K562 (cell line): ENCODE data around the gene RAB26. TPM values are rescaled to one million over a fixed set of nuclear protein-coding genes. Genes with fewer than 3 reads are reported as not detected.
A peak's percentile ranks its signal among the peaks of the same experiment; 100 is the strongest.

Source experiments
- CBX5 ChIP-seq: IDR thresholded peaks from 2 replicates; pipeline ENCODE4 v1.6.1; 2014; ENCODE audit warnings: low read depth, borderline replicate concordance
- DIDO1 ChIP-seq: fragments of 450-650 bp; IDR thresholded peaks from 2 replicates; pipeline ENCODE4 v1.6.1; 2016; ENCODE audit warnings: low read depth, missing biosample characterization, missing genetic modification characterization
- FOXM1 ChIP-seq, 2 experiments: fragments of 450-650 bp in 1 of 2; sonication (generic) in 1 of 2; formaldehyde crosslinking in 1 of 2; IDR thresholded peaks; 2 replicates each; pipeline versions ENCODE4 v1.6.1 to v1.9.0; 2017 to 2022; ENCODE audit warnings: low read depth in 2 of 2, mild to moderate bottlenecking in 2 of 2, missing genetic modification reagents in 1 of 2, moderate library complexity in 1 of 2
- ILF3 ChIP-seq: fragments of 450-650 bp; IDR thresholded peaks from 2 replicates; pipeline ENCODE4 v1.6.1; 2018; ENCODE audit warnings: antibody characterized with exemption, mild to moderate bottlenecking, moderate library complexity, borderline replicate concordance
- IRF2 ChIP-seq: sonication (generic); formaldehyde crosslinking; IDR thresholded peaks from 2 replicates; pipeline ENCODE4 v1.8.1; 2022; ENCODE audit warnings: mild to moderate bottlenecking, missing genetic modification reagents
- JUND ChIP-seq, 2 experiments: IDR thresholded peaks; 2 replicates in 1 of 2; 3 replicates in 1 of 2; pipeline ENCODE4 v1.6.1; 2011; ENCODE audit warnings: borderline replicate concordance in 2 of 2, low read depth in 2 of 2, low read length in 2 of 2, improper control_type of control experiment in 1 of 2, missing biosample characterization in 1 of 2, missing genetic modification characterization in 1 of 2, missing genetic modification reagents in 1 of 2
- KLF16 ChIP-seq: IDR thresholded peaks from 2 replicates; pipeline ENCODE4 v1.6.1; 2016; ENCODE audit warnings: antibody characterized with exemption
- MYNN ChIP-seq, 2 experiments: sonication (generic); formaldehyde crosslinking in 1 of 2; IDR thresholded peaks; 2 replicates each; pipeline versions ENCODE4 v1.5.0 to v1.6.1; 2016 to 2020; ENCODE audit warnings: antibody characterized with exemption in 1 of 2, missing genetic modification reagents in 1 of 2
- NFE2 ChIP-seq: IDR thresholded peaks from 2 replicates; pipeline ENCODE4 v1.6.1; 2014; ENCODE audit warnings: antibody characterized with exemption, low read depth
- PML ChIP-seq: IDR thresholded peaks from 2 replicates; pipeline ENCODE4 v1.6.1; 2012; ENCODE audit warnings: low read length, inconsistent platforms
- POU5F1 ChIP-seq: fragments of 150-350 bp; IDR thresholded peaks from 2 replicates; pipeline ENCODE4 v1.6.1; 2014; ENCODE audit warnings: borderline replicate concordance, low read length, low read depth, mild to moderate bottlenecking; ENCODE audit not compliant: partially characterized antibody
- PTTG1 ChIP-seq: fragments of 450-650 bp; IDR thresholded peaks from 2 replicates; pipeline ENCODE4 v1.6.1; 2016; ENCODE audit warnings: low read depth, mild to moderate bottlenecking, missing genetic modification characterization, missing compliant biosample characterization
- RCOR1 ChIP-seq, 2 experiments: IDR thresholded peaks; 2 replicates each; pipeline ENCODE4 v1.6.1; 2012; ENCODE audit warnings: low read depth in 2 of 2, low read length in 2 of 2, borderline replicate concordance in 1 of 2, improper control_type of control experiment in 1 of 2
- TAF1 ChIP-seq: IDR thresholded peaks from 2 replicates; pipeline ENCODE4 v1.6.1; 2011; ENCODE audit warnings: mild to moderate bottlenecking, low read length, moderate library complexity; ENCODE audit not compliant: insufficient read depth, control insufficient read depth, severe bottlenecking; ENCODE audit errors: extremely low read depth
- TAF9B ChIP-seq: fragments of 450-650 bp; IDR thresholded peaks from 2 replicates; pipeline ENCODE4 v1.6.1; 2018; ENCODE audit warnings: mild to moderate bottlenecking; ENCODE audit not compliant: partially characterized antibody
- TOE1 ChIP-seq, 2 experiments: fragments of 450-650 bp in 1 of 2; sonication (generic) in 1 of 2; formaldehyde crosslinking in 1 of 2; IDR thresholded peaks; 2 replicates each; pipeline versions ENCODE4 v1.7.1 to v1.8.0; 2016 to 2022; ENCODE audit warnings: borderline replicate concordance in 2 of 2, mild to moderate bottlenecking in 2 of 2, antibody characterized with exemption in 1 of 2, inconsistent platforms in 1 of 2, low read depth in 1 of 2, missing genetic modification reagents in 1 of 2, moderate library complexity in 1 of 2
- ZNF282 ChIP-seq: sonication (generic); formaldehyde crosslinking; IDR thresholded peaks from 2 replicates; pipeline ENCODE4 v1.8.1; 2023; ENCODE audit warnings: missing genetic modification reagents
- polyA plus RNA-seq, 8 experiments: library from polyadenylated mRNA; depleted of rRNA in 4 of 8; stranded (reverse) in 5 of 8; unstranded in 3 of 8; fragments of >200 nt; fragmentation: Nextera tagmentation in 2 of 8; fragmentation: Illumina TruSeq in 1 of 8; extraction: Ambion mirVana in 2 of 8; extraction: Trizol in 1 of 8; gene quantifications; 2 replicates each; pipeline versions ENCODE4 v1.2.1 to v1.2.3, GENCODE V29; 2011 to 2014; ENCODE audit warnings: inconsistent platforms in 1 of 8, missing spikeins in 1 of 8
- total RNA-seq, 7 experiments: library from RNA; depleted of rRNA in 6 of 7; stranded (reverse); fragments of >200 nt in 6 of 7; fragmentation: Illumina TruSeq in 2 of 7; extraction: Trizol in 2 of 7; gene quantifications; 2 replicates each; pipeline versions ENCODE4 v1.2.1 to v1.2.3, GENCODE V29; 2011 to 2021; ENCODE audit warnings: low replicate concordance in 1 of 7
- TF ChIP-seq, protein P1 (sequence below): sonication (generic); formaldehyde crosslinking; IDR thresholded peaks from 2 replicates; pipeline ENCODE4 v1.8.1; 2023; ENCODE audit warnings: mild to moderate bottlenecking, missing genetic modification reagents
- TF ChIP-seq, protein P2 (sequence below), 3 experiments: fragments of 200-800 bp in 1 of 3; sonication (Bioruptor generic) in 1 of 3; sonication (generic) in 1 of 3; formaldehyde crosslinking in 1 of 3; IDR thresholded peaks; 2 replicates each; pipeline versions ENCODE4 v1.6.1 to v1.8.0; 2016 to 2022; ENCODE audit warnings: mild to moderate bottlenecking in 2 of 3, missing compliant biosample characterization in 2 of 3, missing genetic modification characterization in 2 of 3, missing genetic modification reagents in 1 of 3
- TF ChIP-seq, protein P3 (sequence below): fragments of 450-650 bp; formaldehyde crosslinking; IDR thresholded peaks from 2 replicates; pipeline ENCODE4 v1.4.0; 2022; ENCODE audit warnings: missing genetic modification characterization

Gene RAB26
- total and polyA plus RNA-seq, 9 of the 15 experiments (the other 6 are each of a cell fraction or from before 2014, with no cell fraction given) = 0.25 to 6.1 (median 2.1) TPM

DNA sequence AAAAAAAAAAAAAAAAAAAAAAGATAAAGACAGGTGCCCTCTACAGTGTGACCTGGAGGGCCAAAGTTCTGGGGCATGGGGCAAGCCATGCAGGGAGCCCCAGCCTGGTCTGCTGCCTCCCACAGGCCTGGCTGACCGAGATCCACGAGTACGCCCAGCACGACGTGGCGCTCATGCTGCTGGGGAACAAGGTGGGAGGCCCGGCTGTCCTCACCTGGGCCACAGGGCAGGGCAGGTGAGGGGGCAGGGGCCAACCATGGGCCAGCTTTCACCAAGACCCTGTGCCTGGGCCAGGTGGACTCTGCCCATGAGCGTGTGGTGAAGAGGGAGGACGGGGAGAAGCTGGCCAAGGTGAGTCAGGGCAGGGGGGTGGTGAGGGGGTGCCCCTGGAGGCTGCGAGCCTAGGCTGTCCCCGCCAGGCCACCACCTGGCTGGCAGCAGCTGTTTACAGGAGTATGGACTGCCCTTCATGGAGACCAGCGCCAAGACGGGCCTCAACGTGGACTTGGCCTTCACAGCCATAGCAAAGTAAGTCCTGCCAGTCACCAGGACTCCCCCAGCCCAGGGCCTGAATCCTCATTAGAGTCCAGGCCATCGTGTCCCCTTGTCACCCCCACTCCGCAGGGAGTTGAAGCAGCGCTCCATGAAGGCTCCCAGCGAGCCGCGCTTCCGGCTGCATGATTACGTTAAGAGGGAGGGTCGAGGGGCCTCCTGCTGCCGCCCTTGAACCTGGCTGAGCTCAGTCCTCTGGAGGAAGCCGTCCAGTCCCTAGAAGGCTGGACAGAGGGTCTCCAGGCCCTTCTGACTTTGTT lies 4.5 kb downstream of the RAB26 start (continued):
- TF ChIP-seq TOE1 (IDR thresholded peaks at IDR 0.05; ENCODE audit: borderline replicate concordance) (0 out of 2 replicates have a peak, but pooled peaks have one; percentile 16), TOE1 (CRISPR knock-in tag; IDR thresholded peaks at IDR 0.05; ENCODE audit: borderline replicate concordance, low read depth) (no peak; the same call in 1 of the 2 replicates), DIDO1 (tag) (no peak), PML (peak; percentile 20; the same call in 1 of the 2 replicates), MYNN (IDR thresholded peaks at IDR 0.05) (peak; percentile 69), MYNN (CRISPR knock-in tag; IDR thresholded peaks at IDR 0.05) (no peak), TAF9B (no peak), IRF2 (CRISPR knock-in tag) (no peak), RCOR1 (IDR thresholded peaks at IDR 0.05; ENCODE audit: borderline replicate concordance in 1 of 2, low read depth in 2 of 2, low read length in 2 of 2) (no peak), ILF3 (no peak), ZNF282 (CRISPR knock-in tag) (no peak), KLF16 (no peak), CBX5 (no peak), PTTG1 (tag) (no peak), TAF1 (peak; percentile 9), JUND (IDR thresholded peaks at IDR 0.05; ENCODE audit: borderline replicate concordance, low read depth, low read length) (no peak), JUND (tag; IDR thresholded peaks at IDR 0.05; ENCODE audit: borderline replicate concordance, low read depth, low read length) (no peak), NFE2 (no peak), POU5F1 (no peak), FOXM1 (IDR thresholded peaks at IDR 0.05; ENCODE audit: low read depth) (no peak), FOXM1 (CRISPR knock-in tag; IDR thresholded peaks at IDR 0.05; ENCODE audit: low read depth) (0 out of 2 replicates have a peak, but pooled peaks have one; percentile 18)
- TF ChIP-seq, protein P1, sequence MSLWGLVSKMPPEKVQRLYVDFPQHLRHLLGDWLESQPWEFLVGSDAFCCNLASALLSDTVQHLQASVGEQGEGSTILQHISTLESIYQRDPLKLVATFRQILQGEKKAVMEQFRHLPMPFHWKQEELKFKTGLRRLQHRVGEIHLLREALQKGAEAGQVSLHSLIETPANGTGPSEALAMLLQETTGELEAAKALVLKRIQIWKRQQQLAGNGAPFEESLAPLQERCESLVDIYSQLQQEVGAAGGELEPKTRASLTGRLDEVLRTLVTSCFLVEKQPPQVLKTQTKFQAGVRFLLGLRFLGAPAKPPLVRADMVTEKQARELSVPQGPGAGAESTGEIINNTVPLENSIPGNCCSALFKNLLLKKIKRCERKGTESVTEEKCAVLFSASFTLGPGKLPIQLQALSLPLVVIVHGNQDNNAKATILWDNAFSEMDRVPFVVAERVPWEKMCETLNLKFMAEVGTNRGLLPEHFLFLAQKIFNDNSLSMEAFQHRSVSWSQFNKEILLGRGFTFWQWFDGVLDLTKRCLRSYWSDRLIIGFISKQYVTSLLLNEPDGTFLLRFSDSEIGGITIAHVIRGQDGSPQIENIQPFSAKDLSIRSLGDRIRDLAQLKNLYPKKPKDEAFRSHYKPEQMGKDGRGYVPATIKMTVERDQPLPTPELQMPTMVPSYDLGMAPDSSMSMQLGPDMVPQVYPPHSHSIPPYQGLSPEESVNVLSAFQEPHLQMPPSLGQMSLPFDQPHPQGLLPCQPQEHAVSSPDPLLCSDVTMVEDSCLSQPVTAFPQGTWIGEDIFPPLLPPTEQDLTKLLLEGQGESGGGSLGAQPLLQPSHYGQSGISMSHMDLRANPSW (CRISPR knock-in tag) = no peak; the same call in 1 of the 2 replicates
- TF ChIP-seq, protein P2, sequence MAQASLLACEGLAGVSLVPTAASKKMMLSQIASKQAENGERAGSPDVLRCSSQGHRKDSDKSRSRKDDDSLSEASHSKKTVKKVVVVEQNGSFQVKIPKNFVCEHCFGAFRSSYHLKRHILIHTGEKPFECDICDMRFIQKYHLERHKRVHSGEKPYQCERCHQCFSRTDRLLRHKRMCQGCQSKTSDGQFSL (CRISPR knock-in tag; IDR thresholded peaks at IDR 0.05) = peak; percentile 74; the same call in 1 of the 2 replicates
- TF ChIP-seq, protein P2 (tag; IDR thresholded peaks at IDR 0.05) = no peak; a peak in 1 of 4 replicates
- TF ChIP-seq, protein P3, sequence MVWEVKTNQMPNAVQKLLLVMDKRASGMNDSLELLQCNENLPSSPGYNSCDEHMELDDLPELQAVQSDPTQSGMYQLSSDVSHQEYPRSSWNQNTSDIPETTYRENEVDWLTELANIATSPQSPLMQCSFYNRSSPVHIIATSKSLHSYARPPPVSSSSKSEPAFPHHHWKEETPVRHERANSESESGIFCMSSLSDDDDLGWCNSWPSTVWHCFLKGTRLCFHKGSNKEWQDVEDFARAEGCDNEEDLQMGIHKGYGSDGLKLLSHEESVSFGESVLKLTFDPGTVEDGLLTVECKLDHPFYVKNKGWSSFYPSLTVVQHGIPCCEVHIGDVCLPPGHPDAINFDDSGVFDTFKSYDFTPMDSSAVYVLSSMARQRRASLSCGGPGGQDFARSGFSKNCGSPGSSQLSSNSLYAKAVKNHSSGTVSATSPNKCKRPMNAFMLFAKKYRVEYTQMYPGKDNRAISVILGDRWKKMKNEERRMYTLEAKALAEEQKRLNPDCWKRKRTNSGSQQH = peak; percentile 52; the same call in 1 of the 2 replicates
